ENCODE measurements around the gene TNN.

DNA sequence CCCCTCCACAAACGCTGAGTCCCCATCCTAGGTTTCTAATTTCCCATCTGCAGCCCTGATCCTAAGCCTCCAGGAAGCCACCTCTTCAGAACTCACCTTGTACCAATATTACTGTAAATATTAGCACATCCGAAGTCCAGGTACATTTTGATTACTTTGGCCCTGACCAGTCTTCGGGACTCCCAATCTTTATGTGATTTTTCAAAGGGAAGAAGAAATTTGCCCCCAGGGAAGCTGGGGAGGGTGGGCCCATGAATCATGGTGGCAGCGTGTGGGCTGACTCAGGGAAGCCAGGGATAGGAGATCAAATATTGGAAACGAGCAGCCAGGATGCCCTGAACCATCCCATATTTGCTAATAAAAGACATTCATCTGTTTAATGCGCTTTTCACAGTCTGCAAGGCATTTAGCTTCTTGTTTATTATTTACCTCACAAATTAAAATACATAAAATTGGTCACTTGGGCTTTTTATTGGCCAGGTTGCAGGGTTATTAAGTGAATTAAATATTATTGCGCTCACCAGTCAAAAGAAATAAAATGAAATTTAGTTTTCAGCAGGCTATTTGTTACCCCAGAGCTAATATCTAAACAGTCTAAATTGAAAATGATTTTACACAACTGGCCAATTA is 78.4 kb downstream of the TNN start:
- TF ChIP-seq POLR2AphosphoS5 (IDR thresholded peaks at IDR 0.05; ENCODE audit: low read depth) = no peak
- TF ChIP-seq, protein P1, sequence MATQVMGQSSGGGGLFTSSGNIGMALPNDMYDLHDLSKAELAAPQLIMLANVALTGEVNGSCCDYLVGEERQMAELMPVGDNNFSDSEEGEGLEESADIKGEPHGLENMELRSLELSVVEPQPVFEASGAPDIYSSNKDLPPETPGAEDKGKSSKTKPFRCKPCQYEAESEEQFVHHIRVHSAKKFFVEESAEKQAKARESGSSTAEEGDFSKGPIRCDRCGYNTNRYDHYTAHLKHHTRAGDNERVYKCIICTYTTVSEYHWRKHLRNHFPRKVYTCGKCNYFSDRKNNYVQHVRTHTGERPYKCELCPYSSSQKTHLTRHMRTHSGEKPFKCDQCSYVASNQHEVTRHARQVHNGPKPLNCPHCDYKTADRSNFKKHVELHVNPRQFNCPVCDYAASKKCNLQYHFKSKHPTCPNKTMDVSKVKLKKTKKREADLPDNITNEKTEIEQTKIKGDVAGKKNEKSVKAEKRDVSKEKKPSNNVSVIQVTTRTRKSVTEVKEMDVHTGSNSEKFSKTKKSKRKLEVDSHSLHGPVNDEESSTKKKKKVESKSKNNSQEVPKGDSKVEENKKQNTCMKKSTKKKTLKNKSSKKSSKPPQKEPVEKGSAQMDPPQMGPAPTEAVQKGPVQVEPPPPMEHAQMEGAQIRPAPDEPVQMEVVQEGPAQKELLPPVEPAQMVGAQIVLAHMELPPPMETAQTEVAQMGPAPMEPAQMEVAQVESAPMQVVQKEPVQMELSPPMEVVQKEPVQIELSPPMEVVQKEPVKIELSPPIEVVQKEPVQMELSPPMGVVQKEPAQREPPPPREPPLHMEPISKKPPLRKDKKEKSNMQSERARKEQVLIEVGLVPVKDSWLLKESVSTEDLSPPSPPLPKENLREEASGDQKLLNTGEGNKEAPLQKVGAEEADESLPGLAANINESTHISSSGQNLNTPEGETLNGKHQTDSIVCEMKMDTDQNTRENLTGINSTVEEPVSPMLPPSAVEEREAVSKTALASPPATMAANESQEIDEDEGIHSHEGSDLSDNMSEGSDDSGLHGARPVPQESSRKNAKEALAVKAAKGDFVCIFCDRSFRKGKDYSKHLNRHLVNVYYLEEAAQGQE (IDR thresholded peaks at IDR 0.05; ENCODE audit: unreplicated experiment) = no peak
- no peak for TF ChIP-seq EZH2 (IDR thresholded peaks at IDR 0.05; ENCODE audit: low read depth, unreplicated experiment)
- no peak for TF ChIP-seq EZH2phosphoT487 (IDR thresholded peaks at IDR 0.05; ENCODE audit: unreplicated experiment)
- TF ChIP-seq, protein P2, sequence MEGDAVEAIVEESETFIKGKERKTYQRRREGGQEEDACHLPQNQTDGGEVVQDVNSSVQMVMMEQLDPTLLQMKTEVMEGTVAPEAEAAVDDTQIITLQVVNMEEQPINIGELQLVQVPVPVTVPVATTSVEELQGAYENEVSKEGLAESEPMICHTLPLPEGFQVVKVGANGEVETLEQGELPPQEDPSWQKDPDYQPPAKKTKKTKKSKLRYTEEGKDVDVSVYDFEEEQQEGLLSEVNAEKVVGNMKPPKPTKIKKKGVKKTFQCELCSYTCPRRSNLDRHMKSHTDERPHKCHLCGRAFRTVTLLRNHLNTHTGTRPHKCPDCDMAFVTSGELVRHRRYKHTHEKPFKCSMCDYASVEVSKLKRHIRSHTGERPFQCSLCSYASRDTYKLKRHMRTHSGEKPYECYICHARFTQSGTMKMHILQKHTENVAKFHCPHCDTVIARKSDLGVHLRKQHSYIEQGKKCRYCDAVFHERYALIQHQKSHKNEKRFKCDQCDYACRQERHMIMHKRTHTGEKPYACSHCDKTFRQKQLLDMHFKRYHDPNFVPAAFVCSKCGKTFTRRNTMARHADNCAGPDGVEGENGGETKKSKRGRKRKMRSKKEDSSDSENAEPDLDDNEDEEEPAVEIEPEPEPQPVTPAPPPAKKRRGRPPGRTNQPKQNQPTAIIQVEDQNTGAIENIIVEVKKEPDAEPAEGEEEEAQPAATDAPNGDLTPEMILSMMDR (conservative IDR thresholded peaks at IDR 0.05; ENCODE audit: low read depth in 2 of 2) = no peak
- TF ChIP-seq CREB1 (CRISPR knock-in tag; IDR thresholded peaks at IDR 0.05; ENCODE audit: low read depth) = no peak
- TF ChIP-seq, protein P3, sequence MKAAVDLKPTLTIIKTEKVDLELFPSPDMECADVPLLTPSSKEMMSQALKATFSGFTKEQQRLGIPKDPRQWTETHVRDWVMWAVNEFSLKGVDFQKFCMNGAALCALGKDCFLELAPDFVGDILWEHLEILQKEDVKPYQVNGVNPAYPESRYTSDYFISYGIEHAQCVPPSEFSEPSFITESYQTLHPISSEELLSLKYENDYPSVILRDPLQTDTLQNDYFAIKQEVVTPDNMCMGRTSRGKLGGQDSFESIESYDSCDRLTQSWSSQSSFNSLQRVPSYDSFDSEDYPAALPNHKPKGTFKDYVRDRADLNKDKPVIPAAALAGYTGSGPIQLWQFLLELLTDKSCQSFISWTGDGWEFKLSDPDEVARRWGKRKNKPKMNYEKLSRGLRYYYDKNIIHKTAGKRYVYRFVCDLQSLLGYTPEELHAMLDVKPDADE (IDR thresholded peaks at IDR 0.05) = no peak
- no peak for TF ChIP-seq ZNF331 (CRISPR knock-in tag; IDR thresholded peaks at IDR 0.05; ENCODE audit: low read depth)
- TF ChIP-seq JUNB (IDR thresholded peaks at IDR 0.05; ENCODE audit: unreplicated experiment) = no peak

Measured in GM23338 (cell line).